GM12872 (cell line): ENCODE measurements around the gene LORICRIN.

ENCODE experiments used
- TF ChIP-seq, protein P1 (sequence below): IDR thresholded peaks from 3 replicates; pipeline ENCODE4 v1.5.1; 2011; ENCODE audit warnings: low read depth, mild to moderate bottlenecking, low read length, moderate library complexity; ENCODE audit not compliant: insufficient read depth

Gene LORICRIN

DNA sequence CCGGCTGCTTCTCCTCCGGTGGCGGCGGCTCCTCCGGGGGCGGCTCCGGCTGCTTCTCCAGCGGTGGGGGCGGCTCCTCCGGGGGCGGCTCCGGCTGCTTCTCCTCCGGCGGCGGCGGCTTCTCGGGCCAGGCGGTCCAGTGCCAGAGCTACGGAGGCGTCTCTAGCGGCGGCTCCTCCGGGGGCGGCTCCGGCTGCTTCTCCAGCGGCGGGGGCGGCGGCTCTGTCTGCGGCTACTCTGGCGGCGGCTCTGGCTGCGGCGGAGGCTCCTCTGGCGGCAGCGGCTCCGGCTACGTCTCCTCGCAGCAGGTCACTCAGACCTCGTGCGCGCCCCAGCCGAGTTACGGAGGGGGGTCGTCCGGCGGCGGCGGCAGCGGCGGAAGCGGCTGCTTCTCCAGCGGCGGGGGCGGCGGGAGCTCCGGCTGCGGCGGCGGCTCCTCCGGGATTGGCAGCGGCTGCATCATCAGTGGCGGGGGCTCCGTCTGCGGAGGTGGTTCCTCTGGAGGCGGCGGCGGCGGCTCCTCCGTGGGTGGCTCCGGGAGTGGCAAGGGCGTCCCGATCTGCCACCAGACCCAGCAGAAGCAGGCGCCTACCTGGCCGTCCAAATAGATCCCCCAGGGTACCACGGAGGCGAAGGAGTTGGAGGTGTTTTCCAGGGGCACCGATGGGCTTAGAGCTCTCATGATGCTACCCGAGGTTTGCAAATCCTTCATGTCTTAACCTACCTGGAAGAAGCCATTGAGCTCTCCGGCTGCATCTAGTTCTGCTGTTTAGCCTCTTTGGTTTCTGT is 2.0 kb downstream of the LORICRIN start:
- TF ChIP-seq, protein P1, sequence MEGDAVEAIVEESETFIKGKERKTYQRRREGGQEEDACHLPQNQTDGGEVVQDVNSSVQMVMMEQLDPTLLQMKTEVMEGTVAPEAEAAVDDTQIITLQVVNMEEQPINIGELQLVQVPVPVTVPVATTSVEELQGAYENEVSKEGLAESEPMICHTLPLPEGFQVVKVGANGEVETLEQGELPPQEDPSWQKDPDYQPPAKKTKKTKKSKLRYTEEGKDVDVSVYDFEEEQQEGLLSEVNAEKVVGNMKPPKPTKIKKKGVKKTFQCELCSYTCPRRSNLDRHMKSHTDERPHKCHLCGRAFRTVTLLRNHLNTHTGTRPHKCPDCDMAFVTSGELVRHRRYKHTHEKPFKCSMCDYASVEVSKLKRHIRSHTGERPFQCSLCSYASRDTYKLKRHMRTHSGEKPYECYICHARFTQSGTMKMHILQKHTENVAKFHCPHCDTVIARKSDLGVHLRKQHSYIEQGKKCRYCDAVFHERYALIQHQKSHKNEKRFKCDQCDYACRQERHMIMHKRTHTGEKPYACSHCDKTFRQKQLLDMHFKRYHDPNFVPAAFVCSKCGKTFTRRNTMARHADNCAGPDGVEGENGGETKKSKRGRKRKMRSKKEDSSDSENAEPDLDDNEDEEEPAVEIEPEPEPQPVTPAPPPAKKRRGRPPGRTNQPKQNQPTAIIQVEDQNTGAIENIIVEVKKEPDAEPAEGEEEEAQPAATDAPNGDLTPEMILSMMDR: no peak

DNA sequence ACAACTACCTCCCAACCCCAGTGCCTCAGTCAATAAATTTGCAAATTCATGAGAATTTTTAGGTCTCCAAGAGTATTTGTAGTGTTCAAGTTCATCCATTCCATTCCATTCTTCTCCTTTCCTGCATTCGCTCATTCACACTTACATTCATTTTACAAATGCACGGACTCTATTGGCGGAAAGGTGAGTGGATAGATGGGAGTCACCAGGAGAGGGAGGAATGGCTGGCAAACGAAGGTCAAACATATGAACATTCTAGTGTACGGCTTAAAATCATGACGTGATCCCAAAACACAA is 2.5 kb downstream of the LORICRIN start:
- TF ChIP-seq, protein P1: no peak

DNA sequence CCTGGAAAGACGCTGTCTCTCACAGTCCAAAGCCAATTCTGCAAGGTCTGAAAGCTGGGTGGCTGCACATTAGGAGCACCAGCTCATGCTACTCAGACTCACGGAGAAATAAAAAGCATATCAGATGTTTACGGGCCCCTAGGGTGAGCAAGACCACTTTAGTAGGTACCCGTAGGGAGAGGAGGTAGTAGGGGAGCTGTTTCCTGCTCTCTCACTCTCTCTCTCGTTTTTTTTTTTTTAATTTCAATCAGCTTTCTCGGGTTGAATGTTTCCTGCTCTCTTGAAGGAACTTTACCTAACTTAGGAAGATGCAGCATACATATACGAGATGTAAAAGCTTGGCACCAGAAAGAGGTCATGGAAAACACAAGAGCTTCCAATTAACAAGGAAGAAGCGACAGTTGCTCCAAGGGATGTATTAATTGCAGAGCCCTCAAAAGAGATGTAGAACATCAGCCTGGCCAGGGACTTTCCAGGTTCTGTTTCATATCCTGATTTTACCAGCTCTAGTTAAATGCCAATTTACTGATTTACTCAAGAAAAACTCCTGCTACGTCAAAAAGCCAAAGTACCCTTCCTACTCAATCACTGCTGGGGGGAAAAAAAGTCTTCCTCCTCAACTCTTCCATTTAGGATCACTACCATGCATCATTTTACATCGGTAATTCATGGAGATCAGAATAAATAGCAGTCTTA is 3.1 kb downstream of the LORICRIN start:
- TF ChIP-seq, protein P1: no peak

DNA sequence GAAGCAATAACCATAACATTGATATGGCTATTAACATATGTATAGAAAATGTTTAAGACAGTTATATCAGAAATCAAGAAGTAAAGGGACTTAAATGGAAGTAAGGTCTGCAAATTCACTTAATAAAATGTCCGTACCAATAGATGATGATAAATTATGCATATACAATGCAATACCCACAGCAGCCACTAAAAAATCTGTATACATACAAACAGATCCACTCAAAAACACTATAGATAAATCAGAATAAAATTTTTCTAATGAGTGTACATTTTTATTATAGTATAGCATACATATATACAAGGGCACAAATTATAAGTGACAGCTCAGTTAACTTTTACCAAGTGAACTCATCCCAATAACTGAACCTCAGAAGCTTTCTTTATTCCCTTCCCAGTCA is 6.0 kb downstream of the LORICRIN start:
- TF ChIP-seq, protein P1: 0 out of 3 replicates have a peak, but pooled peaks have one; percentile 7

DNA sequence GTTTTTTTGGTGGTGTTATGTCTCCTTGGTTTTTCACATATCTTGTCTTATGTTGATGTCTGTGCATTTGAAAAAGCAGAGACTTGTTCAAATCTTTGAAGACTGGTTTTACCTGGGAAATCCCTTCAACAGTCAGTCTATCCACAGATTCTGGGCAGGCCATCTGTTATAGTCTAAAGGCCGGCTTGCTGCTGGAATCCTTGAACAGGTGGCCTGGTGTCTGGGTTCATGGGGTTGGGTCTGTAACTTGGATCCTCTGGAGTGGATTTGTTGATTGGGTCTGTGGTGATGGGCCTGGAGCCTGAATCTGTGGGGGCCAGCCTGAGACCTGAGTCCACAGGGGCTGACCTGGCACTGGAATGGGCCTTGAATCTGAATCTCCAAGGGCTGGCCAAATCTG is 12.2 kb downstream of the LORICRIN start:
- TF ChIP-seq, protein P1: no peak

DNA sequence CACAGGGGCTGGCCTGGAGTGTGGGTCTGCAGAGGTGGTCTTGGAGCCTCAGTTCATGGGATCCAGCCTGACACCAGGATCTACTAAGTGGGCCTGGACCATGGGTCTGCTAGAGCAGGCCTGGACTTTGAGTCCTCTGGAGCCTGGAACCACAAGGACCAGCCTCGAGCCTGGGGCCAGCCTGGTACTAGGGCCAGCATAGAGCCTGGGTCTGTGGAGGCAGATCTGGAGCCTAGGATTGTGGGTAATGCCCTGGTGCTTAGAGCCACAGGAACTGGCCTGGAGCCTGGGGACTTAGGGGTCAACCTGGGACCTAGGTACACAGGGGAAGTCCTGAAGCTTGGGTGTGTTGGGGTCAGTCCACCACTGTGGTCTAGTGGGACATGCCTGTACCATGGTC is 12.7 kb downstream of the LORICRIN start:
- TF ChIP-seq, protein P1: no peak

DNA sequence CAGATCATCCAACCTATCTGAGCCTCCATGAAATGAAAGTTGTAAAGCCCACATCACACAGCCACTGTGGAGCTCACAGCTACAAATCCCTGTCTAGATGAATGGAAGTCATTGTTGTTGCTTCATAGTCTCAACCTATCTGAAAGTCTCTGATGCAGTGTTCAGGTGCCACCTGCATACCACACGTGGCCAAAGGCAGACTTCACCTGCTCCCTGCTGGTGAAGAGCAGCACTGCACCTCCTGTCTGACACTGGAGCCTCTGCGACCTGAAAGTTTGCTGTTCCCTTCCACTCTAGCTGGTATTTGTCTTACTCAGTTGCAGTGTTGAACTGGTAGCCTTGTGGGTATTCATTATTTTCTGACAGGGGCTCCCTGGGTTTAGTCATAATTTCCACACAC is 18.4 kb downstream of the LORICRIN start:
- TF ChIP-seq, protein P1: peak; percentile 98
